COLO668 (cell line): Measurements from ENCODE around the gene AGTR1.
"Not testable (repeated sequence)": the region's sequence is repeated elsewhere in the genome, so short reads cannot be mapped to it uniquely, and the experiment has no call there.

Experiments
- DNase-seq: peaks from one replicate; lab custom pipeline; 2025; ENCODE audit not compliant: unreplicated experiment; lab: John Stamatoyannopoulos, UW

The AGTR1 gene

DNA sequence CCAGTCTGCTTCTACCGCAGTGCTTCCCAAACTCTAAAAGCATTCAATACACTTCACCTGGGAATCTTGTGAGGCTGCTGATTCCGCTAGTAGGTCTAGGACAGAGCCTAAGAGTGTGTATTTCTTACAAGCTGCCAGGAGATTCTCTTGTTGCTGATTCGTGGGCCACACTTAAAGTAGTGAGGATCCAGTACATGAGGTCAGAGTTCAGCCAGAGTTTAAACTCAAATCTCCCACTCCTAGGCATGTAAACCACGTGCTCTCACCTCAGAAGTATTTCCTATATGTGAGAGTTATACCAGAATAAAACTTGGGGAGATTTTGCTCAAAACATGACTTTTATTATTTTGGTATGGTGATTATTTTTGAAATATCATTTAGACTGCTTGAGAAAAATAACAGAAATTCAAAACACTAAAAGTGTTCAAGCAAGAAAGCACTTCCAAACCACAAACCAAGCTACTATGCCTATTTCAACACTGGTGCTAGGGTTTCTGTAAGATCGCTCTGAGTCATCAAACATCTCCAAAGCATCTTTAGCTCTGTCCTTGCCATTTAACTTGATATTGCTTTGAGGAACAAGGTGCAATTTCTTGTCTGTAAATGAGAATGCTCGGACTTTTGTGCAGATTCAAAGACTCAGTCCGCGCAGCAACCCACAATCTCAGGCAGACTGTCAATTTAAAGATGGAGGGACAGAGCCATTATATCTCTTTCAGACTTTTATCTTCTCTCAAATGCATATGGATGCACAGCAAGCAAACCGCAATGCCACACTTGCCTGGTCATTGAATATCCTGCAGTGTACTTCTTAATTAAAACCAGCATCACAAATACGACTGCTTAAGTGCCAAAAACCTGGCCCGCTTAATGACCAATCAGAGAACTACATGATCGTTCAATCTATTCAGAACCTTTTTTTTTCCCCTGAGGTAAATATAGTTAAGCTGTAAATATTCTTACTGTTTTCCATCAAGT, 59.8 kb downstream of the AGTR1 start:
- no peak for DNase-seq

DNA sequence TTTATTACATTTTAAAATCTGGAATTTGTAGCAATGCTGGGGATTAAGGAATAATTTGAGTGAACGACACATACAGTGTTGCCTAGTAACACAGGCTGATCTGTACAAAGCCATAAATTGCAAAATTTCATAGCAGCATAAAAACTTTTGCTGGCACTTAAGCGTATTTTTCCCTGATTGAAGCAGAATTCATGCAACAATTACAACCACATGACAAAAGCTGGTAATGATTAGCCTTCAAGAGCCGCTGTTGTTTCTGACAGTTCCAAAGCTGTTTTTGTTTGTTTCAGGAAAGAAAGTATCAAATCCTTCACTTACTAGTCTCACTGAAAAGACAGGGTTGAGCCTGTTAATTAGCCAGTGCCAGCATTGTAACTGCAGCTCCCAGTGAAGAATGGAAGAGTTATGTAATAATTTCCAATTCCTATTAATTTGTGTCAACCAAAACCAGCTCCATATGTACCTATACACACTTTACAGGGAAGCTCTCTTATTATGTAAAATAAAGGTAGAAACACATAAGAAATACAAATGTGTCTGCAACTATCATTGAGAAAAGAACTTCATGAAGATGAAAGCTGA, 60.7 kb downstream of the AGTR1 start:
- DNase-seq = no peak

DNA sequence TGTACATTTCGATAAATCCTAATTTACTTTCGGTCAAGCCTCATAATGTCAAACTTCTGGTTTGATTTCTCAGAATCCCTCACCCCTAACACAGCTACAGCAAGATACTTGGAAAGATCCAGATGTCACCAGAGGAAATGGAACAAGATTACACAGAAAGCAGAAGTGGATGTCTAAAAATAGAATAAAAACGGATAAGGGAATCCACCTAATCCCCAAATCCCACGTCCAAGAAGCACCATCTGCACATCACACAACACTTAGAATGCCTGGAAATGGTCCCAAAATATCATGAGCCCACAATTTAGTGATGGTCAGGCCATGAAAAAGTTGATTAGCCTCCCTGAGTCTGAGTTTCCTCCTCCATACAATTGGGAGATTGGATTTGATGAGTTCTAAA, 61.7 kb downstream of the AGTR1 start:
- DNase-seq = no peak

DNA sequence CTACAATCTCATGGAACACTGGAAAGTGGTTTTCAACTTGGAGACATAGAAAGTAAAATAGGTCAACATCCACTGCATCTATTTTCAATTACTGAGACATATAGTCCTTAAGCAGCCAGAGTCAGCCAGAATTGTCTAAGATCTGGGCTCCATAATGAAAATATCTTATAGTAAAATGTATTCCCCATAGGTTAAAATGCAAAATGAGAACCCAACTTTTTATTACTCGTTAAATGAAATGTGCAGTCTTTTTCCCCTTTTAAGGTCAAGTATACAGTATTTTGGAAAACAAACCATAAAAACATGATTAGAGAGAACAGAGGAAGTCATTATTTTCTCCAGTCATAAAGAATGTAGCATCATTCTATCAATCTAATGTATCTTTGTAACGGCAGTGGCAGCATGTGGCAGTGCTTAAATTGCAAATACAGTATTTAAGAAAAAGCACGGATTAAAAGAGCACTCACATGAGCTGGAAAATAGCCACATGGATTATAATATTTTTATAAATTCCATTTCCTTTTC, 65.5 kb downstream of the AGTR1 start:
- no peak for DNase-seq

DNA sequence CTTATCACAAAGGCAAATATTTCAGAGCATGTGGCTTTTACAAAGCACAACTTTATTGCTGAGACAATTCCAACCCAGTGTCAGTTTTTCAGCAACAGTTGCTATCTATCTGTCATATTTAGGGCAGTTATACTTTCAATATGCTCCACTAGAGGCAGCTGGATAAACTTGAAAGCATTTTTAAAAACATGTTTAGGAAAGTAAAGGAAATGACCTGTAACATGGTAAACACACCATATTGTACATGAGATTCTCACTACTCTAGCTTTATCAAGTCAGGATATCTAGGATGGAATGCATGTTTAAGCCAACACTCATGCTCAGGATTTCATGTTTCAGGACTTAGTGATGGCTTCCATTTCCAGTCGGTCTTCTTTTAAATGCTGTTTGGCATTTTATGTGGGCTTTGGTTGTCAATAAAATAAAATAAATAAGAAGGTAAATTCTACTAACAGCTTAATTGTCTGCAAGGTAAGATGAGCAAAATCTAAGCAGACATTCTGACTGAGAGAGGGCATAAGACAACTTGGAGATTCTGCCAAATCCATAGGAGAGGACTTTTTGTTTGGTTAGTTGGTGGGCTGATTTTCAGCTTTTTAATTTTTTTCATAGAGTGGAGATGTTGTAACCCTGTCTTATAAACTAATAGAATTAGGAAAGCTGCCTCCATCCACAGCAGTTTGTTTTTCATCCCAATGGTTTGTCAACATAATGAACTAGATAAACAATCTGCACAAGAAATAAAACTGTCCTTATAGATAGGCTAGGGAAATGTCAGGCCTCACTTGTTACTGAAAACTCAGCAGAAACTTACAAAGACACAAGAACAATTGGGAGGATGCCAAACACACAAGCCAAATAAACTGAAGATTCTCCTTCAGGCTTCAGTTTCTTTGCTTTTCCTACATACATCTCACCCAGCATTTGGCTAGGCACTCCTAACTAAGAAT, 66.6 kb downstream of the AGTR1 start:
- DNase-seq = no peak

DNA sequence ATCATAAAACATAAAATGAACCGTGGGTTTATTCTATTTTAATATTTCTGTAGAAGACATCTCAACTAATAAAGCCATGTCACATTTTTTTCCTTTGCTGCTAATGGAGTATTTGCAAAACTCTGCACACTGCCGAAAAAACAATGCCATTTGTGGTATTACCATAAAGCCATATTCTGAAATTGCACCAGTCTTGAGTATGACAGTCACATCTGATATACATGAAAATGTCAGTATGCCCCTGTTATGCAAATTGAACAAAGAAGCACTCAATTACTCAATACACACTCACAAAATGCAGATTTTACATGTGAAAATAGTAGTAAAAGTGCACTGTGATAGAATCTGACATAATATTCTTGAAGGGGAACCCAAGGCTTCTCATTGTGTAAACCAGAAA, 74.7 kb downstream of the AGTR1 start:
- DNase-seq = no peak

DNA sequence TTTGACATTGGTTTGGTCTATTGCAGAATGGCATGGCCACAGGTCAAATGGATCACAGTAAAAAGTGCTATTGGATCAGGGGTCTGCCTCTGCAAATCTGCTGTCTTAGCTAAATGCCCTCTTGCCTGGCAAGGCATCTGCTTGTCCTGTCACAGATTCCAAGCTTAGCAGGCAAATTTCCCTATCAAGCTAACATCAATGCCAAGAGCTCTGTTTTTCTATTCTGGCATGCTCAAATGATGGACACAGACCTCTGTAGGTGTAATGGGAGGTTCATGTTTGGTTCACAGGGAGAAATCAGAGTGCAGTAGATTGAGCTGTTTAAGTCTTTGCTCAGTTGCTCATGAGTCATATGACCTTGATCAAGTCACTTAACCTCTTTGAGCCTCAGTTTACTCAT, 75.1 kb downstream of the AGTR1 start:
- DNase-seq = no peak

DNA sequence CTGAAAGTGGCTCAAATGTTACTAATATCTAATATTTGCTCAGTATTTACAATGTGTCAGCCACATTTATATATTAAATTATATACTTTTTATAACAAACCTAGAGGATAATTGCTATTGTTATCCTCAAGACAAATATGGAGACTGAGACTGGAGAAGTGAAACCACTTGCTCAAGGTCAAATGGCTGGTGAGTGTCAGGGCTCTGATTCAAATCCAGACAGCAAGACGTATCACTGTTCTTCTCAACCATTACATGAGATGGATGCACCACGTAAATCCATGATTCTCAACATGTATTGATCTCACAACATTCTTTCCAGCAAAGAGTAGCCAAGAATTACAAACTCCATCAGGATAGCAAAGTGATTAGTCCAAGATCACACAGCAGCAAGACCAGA, 76.1 kb downstream of the AGTR1 start:
- DNase-seq = no peak

DNA sequence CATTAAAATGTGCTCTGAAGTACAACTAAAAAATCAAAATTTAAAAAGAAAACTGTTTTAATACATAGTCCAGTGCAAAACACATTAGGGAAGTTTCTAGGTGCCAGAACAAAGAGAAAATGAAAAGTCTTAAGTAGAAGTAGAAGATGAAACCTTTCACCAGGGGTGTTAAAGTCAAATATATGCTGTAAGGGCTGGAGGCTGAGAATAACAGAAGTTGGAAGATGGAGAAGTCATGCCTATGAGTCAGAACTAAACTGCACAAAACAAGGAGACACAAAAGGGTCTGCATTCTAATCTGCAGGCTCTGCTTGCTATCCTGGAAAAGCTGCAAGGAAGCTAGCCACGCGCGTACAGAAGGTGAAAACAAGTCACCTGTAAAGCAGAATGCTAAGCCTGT, 81.2 kb downstream of the AGTR1 start:
- DNase-seq = no peak

DNA sequence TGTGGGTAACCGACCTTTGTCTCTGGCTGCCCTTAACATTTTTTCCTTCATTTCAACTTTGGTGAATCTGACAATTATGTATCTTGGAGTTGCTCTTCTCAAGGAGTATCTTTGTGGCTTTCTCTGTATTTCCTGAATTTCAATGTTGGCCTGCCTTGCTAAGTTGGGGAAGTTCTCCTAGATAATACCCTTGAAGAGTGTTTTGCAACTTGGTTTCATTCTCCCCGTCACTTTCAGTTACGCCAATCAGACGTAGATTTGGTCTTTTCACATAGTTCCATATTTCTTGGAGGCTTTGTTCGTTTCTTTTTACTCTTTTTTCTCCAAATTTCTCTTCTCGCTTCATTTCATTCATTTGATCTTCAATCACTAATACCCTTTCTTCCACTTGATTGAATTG, 87.3 kb downstream of the AGTR1 start:
- DNase-seq = not testable (repeated sequence)

DNA sequence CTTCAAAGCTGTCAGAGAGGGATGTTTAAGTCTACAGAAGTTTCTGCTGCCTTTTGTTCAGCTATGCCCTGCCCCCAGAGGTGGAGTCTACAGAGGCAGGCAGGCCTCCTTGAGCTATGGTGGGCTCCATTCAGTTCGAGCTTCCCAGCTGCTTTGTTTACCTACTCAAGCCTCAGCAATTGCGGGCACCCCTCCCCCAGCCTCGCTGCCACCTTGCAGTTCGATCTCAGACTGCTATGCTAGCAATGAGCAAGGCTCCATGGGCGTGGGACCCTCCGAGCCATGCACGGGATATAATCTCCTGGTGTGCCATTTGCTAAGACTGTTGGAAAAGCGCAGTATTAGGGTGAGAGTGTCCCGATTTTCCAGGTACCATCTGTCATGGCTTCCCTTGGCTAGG, 88.5 kb downstream of the AGTR1 start:
- not testable (repeated sequence) for DNase-seq

DNA sequence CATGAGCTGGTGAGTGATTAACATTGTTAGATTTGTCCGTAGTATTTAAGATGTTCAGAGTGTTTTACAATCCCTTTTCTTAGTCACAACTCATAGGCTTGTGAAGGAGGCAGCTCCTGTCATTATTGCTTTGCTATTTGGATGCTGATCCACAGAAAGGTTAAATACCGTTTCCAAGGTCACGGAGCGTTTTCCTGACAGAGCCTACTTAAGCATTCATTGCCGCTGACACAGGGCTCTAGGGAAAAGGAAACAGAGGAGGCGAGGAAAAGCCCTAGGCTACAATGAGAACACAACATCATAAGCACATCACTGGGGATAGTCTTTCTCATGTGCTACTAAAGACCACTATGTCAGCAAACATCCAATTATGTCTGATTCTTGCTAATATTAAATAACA, 91.4 kb downstream of the AGTR1 start:
- DNase-seq = no peak

DNA sequence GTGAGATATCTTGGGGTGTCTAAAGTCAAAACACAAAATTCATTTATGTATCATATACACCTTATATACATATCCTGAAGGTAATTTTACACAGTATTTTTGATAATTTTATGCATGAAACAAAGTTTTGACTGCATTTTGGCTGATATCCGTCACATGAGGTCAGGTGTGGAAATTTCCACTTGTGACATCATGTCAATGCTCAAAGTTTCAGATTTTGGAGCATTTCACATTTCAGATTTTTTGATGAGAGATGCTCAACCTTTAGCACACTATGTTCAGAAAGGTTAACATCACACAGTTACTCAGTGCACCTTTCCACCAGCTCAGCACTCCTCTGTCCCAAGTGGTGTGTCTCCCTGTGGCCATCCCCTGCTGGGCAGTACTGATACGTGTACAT, 92.2 kb downstream of the AGTR1 start:
- DNase-seq = no peak

DNA sequence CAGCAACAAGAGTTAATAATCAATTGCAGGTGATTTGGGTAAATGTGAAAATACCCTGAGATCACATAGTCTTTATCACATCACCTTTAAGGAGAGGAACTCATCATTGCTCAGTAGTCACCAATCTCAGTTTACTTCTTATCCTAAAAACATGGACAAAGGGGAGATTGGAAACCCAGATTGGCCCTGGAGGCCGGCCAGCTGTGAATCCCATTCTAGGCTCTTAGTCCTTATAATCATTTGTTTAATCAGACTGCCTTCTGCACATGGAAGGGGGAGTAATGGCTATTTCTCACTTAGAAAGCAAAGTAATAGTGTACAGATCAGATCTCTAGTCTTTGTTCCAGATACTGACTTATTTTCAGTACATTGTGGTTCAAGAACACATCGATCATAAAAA, 92.7 kb downstream of the AGTR1 start:
- DNase-seq = no peak

DNA sequence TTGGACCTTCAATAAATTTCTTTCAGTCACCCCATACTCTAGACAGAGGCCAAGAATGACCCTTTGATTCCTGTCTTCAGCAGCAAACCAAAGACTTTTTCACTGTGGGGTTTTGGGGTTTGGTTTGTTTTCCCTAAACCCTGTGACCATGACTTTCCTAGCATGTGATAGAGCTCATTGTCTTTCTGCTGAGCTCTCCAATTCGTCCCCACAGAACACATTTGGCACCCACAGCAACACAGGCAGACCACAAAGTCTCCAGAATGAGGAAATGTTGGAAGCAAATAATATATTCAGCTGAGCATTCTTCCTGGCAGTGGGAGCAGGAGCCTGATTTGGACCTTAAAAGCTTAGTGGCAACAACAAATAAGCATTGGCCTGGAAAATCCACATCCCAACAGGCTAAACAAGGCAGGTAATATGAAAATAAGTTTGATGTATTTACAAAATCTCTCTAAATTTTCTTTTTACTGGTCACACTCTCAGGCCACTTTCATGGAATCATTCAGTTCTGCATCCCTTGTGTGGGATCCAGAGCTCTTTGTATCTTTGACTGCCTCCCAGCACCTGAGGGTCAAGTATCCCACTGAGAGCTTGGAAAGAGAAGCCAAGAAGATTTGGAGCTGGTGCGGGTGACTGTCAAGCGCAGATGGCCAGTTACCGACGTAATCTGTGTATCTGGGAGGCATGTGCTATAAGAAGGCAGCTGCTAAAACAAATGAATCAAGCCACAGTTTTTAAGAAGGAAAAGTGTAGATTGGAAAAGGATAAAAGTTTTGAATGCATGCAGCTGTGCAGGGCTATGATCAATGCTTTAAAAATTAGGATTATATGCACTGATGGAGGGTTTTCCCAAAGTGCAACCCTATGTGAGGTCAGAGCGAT, 93.4 kb downstream of the AGTR1 start:
- no peak for DNase-seq

DNA sequence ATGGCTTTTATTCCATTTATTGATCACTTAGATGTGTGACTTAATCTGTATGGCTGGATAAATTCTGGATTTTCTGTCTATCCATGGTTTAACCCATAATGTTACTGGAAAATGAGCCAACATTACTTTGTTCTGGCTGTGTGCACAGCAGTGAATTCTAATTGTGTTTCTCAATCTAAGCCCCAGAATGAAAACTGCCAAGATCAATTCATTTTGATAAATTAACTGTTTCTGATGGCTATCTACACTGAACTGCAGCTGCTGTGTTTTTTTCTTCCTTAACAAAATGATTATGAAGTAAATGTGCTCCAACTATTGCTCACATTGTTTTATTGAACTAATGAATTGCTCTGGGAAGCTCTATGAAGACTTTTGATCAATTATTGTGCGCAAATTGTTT, 94.2 kb downstream of the AGTR1 start:
- DNase-seq = no peak

DNA sequence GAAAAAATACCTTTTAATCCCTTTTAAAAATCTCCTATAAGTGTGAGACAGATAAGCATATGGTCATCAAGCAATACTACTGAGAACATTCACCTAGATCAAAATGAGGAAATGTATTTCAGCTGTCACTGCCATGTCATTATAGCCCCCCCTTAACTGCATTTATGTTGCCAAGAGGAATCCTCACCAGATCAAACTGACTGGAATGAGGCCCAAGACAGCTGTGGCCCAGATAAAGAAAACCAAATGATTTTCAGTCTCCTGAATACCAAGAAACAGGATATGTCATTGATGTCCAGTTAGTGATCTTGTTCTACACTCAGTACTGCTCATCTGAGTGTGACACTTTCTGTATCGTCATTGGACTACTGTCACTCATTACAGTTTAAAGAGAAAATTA, 94.8 kb downstream of the AGTR1 start:
- DNase-seq = no peak
